ENCODE data around the gene INPP4A.

Gene INPP4A

GRCh38 chr2:98478088-98478551, 33.5 kb downstream of the INPP4A start:
- no peak for DNase-seq

GRCh38 chr2:98478907-98479306, 34.2 kb downstream of the INPP4A start:
- DNase-seq = no peak

GRCh38 chr2:98479371-98479770, 34.7 kb downstream of the INPP4A start:
- no peak for DNase-seq

GRCh38 chr2:98479959-98480524, 35.4 kb downstream of the INPP4A start:
- DNase-seq = no peak

GRCh38 chr2:98480598-98480997, 35.9 kb downstream of the INPP4A start:
- no peak for DNase-seq

GRCh38 chr2:98482362-98482761, 37.7 kb downstream of the INPP4A start:
- DNase-seq = no peak

- no peak for DNase-seq
These were observed 38.7 kb downstream of the INPP4A start for GRCh38 chr2:98483257-98483861.

GRCh38 chr2:98484121-98484557, 39.5 kb downstream of the INPP4A start:
- DNase-seq = no peak

GRCh38 chr2:98484652-98485452, 40.2 kb downstream of the INPP4A start:
- peak; percentile 42 for DNase-seq

- no peak for DNase-seq
These were observed 40.7 kb downstream of the INPP4A start for GRCh38 chr2:98485453-98485755.

GRCh38 chr2:98486374-98486981, 41.8 kb downstream of the INPP4A start:
- no peak for DNase-seq

- no peak for DNase-seq
These were observed 42.6 kb downstream of the INPP4A start for GRCh38 chr2:98487101-98487805.

GRCh38 chr2:98487806-98488189, 43.1 kb downstream of the INPP4A start:
- peak; percentile 24 for DNase-seq

- no peak for DNase-seq
These were observed 43.6 kb downstream of the INPP4A start for GRCh38 chr2:98488252-98488651.

- no peak for DNase-seq
These were observed 44.8 kb downstream of the INPP4A start for GRCh38 chr2:98489486-98489885.

GRCh38 chr2:98489971-98490962, 45.6 kb downstream of the INPP4A start:
- DNase-seq = no peak

- DNase-seq = no peak
These were observed 47.8 kb downstream of the INPP4A start for GRCh38 chr2:98492441-98492840.

- no peak for DNase-seq
These were observed 50.0 kb downstream of the INPP4A start for GRCh38 chr2:98494699-98495098.

GRCh38 chr2:98496750-98497493, 52.3 kb downstream of the INPP4A start:
- no peak for DNase-seq

- DNase-seq = no peak
These were observed 54.2 kb downstream of the INPP4A start for GRCh38 chr2:98498703-98499440.
